ENCODE data around the gene NAALADL2. TPM values are rescaled to one million over a fixed set of nuclear protein-coding genes. Genes with fewer than 3 reads are reported as not detected.

Gene NAALADL2
- polyA plus RNA-seq, 1 experiment: 6.3 TPM

GRCh38 chr3:175729466-175729865 is 870.3 kb downstream of the NAALADL2 start:
- Histone ChIP-seq H3K4me3 (ENCODE audit: low read depth, low read length) (no peak overlapping the region), H3K9me3 (ENCODE audit: control insufficient read depth, insufficient read depth, low read length) (peaks cover 3% of the 10 kb centered on the region; the same call in 1 of the 2 replicates), H3K27me3 (ENCODE audit: control insufficient read depth, insufficient read depth, low read length) (no peaks in the 10 kb centered on the region), H3K27ac (ENCODE audit: low read depth, low read length) (no peak overlapping the region)
- CTCF ChIA-PET: no interaction called here
- no peak for TF ChIP-seq CTCF (IDR thresholded peaks at IDR 0.05; ENCODE audit: low read depth, low read length)
- no peak for DNase-seq (ENCODE audit: low read depth, low spot score)
- POLR2A ChIA-PET: no interaction called here

- DNase-seq (ENCODE audit: low read depth, low spot score): no peak
- Histone ChIP-seq H3K9me3 (ENCODE audit: control insufficient read depth, insufficient read depth, low read length) (peaks cover 6% of the 10 kb centered on the region; the same call in 1 of the 2 replicates), H3K4me3 (ENCODE audit: low read depth, low read length) (no peak overlapping the region), H3K27me3 (ENCODE audit: control insufficient read depth, insufficient read depth, low read length) (no peaks in the 10 kb centered on the region), H3K27ac (ENCODE audit: low read depth, low read length) (no peak overlapping the region)
- ChIA-PET POLR2A (no interaction called here), CTCF (no interaction called here)
- TF ChIP-seq CTCF (IDR thresholded peaks at IDR 0.05; ENCODE audit: low read depth, low read length): no peak
Observed at GRCh38 chr3:175731543-175731942, 872.4 kb downstream of the NAALADL2 start.

- TF ChIP-seq CTCF (IDR thresholded peaks at IDR 0.05; ENCODE audit: low read depth, low read length): no peak
- no peaks in the 10 kb centered on the region for H3K27me3 ChIP-seq (ENCODE audit: control insufficient read depth, insufficient read depth, low read length)
- DNase-seq (ENCODE audit: low read depth, low spot score): no peak
- CTCF ChIA-PET: no interaction called here
- POLR2A ChIA-PET: no interaction called here
- peaks cover 6% of the 10 kb centered on the region; the same call in 1 of the 2 replicates for H3K9me3 ChIP-seq (ENCODE audit: control insufficient read depth, insufficient read depth, low read length)
- H3K27ac ChIP-seq (ENCODE audit: low read depth, low read length): no peak overlapping the region
- H3K4me3 ChIP-seq (ENCODE audit: low read depth, low read length): no peak overlapping the region
Observed at GRCh38 chr3:175732017-175732416, 872.9 kb downstream of the NAALADL2 start.

GRCh38 chr3:175735866-175736265 is 876.7 kb downstream of the NAALADL2 start:
- TF ChIP-seq CTCF (IDR thresholded peaks at IDR 0.05; ENCODE audit: low read depth, low read length): no peak
- no peak overlapping the region for H3K27ac ChIP-seq (ENCODE audit: low read depth, low read length)
- no peak for DNase-seq (ENCODE audit: low read depth, low spot score)
- ChIA-PET POLR2A (no interaction called here), CTCF (no interaction called here)
- H3K9me3 ChIP-seq (ENCODE audit: control insufficient read depth, insufficient read depth, low read length): peaks cover 6% of the 10 kb centered on the region; the same call in 1 of the 2 replicates
- no peak overlapping the region for H3K4me3 ChIP-seq (ENCODE audit: low read depth, low read length)
- H3K27me3 ChIP-seq (ENCODE audit: control insufficient read depth, insufficient read depth, low read length): no peaks in the 10 kb centered on the region

GRCh38 chr3:175737646-175738572 is 878.8 kb downstream of the NAALADL2 start:
- Histone ChIP-seq H3K27me3 (ENCODE audit: control insufficient read depth, insufficient read depth, low read length) (no peaks in the 10 kb centered on the region), H3K9me3 (ENCODE audit: control insufficient read depth, insufficient read depth, low read length) (peaks cover 6% of the 10 kb centered on the region; the same call in 1 of the 2 replicates), H3K4me3 (ENCODE audit: low read depth, low read length) (no peak overlapping the region), H3K27ac (ENCODE audit: low read depth, low read length) (no peak overlapping the region)
- DNase-seq (ENCODE audit: low read depth, low spot score): no peak
- no peak for TF ChIP-seq CTCF (IDR thresholded peaks at IDR 0.05; ENCODE audit: low read depth, low read length)
- ChIA-PET POLR2A (no interaction called here), CTCF (interaction anchor here (0.6 kb wide), 1 partner anchor 20 kb away, joined by 4 read pairs; no protein-coding TSS in a partner anchor)
